GM19193 (cell line): ENCODE results near the gene RASAL3.

Source experiments
- POLR2A ChIP-seq: IDR thresholded peaks from 4 replicates; pipeline ENCODE4 v1.6.1; 2011; ENCODE audit not compliant: insufficient read depth, insufficient read length; ENCODE audit errors: extremely low read depth

Gene RASAL3

GRCh38 chr19:15456871-15457700 is 7.3 kb downstream of the RASAL3 start:
- no peak for TF ChIP-seq POLR2A

GRCh38 chr19:15456441-15456840 is 7.9 kb downstream of the RASAL3 start:
- no peak for TF ChIP-seq POLR2A

- TF ChIP-seq POLR2A: no peak
These were observed 8.3 kb downstream of the RASAL3 start for GRCh38 chr19:15455996-15456395.

GRCh38 chr19:15453906-15454860 is 10.2 kb downstream of the RASAL3 start:
- TF ChIP-seq POLR2A: no peak

GRCh38 chr19:15453091-15453578 is 11.2 kb downstream of the RASAL3 start:
- no peak for TF ChIP-seq POLR2A

GRCh38 chr19:15452111-15453047 is 12.0 kb downstream of the RASAL3 start:
- TF ChIP-seq POLR2A: no peak

- TF ChIP-seq POLR2A: no peak
These were observed 13.8 kb downstream of the RASAL3 start for GRCh38 chr19:15450528-15450890.

- no peak for TF ChIP-seq POLR2A
These were observed 14.5 kb downstream of the RASAL3 start, which contains the start of gene WIZ for GRCh38 chr19:15449620-15450527. TSS of gene WIZ (minus strand) at chr19:15449956. CDS start at chr19:15448307, 1,649 bp downstream.

GRCh38 chr19:15448778-15449619 is 15.3 kb downstream of the RASAL3 start:
- TF ChIP-seq POLR2A: no peak

GRCh38 chr19:15448044-15448777 is 16.1 kb downstream of the RASAL3 start:
- no peak for TF ChIP-seq POLR2A

- TF ChIP-seq POLR2A: no peak
These were observed 17.3 kb downstream of the RASAL3 start for GRCh38 chr19:15447057-15447456.
